GM21423 (cell line): ENCODE measurements around the gene MYOF.
"Not testable (repeated sequence)": the region's sequence is repeated elsewhere in the genome, so short reads cannot be mapped to it uniquely, and the experiment has no call there.

Experiments
- ATAC-seq: cut with Tn5 transposase; IDR thresholded peaks from one replicate; pipeline ENCODE4 v1.9.1; 2021; ENCODE audit warnings: mild to moderate bottlenecking, moderate library complexity; ENCODE audit not compliant: unreplicated experiment

MYOF gene

DNA sequence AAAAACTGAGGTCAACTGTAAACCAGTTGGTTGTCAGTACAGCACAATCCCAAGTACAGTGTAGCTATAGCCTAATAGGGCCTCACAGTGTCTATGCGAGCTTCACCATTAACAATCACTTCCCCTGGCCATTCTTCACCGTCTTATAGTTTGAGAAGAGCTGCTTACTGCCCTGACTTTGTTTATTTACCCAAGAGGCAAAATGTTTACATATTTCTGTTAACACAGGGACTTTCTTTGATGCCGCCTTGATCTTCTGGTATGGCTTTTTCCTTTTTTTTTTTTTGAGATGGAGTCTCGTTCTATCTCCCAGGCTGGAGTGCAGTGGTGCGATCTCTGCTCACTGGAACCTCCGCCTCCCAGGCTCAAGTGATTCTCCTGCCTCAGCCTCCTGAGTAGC, 3.3 kb downstream of the MYOF start:
- ATAC-seq, result no peak

DNA sequence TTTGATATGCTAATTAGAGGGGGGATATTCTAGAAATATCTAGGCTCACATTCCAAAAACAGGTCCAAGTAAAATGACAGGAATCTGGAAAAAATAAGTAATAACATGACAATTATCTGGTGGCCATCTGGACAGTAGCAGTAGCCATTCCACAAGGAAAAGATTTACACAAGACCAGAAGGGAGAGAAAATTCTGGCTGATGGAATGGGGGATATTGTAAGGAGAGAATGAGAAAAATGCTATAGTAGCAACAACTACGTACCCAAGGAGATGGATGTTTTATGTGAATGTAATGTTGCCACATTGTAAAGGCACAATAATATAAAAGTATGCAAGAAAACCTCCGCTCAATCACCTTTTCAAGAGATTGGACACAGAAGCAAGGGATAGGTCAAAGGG, 5.4 kb downstream of the MYOF start:
- no peak for ATAC-seq

DNA sequence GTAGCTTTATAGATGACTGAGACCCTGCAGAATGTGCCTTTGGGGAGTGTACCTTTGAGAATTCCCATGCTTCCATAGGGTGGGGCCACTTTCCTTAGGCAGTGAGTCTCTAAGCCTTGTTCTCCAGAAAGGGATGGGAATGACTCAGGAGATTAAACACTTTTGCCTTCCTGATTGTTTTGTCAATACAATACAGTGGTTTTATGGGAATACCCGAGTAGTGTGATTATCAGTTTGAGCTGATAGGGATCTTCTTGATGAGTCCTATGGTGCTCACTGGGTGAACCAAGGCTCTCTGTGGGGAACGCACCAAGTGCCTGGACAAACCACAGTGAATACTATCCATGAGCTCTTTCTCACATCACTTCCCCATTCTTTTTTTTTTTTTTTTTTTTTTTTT, 6.3 kb downstream of the MYOF start:
- no peak for ATAC-seq

DNA sequence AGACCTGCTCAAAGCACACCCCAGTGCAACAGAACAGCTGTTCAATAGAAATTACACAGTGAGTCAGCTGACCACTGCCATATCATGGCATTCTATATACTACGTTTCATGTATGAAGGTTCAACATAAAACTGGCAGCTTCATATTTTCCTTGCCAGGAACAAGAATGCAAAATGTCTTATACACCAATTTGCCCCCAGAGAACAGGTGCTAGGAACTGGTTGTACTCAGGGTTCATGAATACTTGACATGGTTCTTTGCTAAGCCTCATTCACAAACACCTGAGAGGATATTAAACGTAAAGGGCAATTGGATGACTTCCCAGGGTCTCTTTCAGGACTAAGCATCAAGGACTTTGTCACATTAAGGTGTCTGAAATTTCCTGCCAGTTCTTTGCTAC, 6.9 kb downstream of the MYOF start:
- ATAC-seq, result no peak

DNA sequence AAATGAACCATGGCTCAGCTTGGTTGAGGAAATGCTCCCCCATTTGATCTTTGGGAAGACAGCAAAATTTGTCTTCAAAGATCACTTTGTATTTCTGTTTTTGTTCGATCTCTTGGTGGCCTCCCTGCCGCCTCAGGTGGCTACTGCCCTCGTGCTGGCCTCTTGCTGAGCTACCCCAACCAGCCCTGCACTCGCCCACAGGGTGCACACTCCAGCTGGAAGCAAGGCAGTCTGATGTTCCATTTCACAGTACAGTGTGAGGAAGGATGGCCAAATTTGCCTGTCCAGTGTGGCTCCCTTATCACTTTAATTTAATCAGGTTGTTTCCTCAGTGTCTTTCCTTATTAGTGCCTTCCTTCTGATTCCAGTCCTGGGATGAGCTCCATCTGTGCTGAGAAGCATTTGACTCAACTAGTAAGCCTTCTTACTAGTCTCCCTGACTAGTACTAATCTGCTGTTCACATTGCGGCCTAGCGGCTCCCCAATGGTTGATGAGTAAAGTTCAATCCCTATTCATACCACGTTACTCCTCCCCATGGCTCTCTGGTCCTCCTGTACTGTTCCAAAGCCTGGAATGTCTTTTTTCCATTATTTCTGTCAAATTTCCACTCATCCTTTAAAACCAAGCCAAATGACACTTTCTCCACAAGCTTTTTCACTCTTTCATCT, 8.2 kb downstream of the MYOF start:
- ATAC-seq, result no peak

DNA sequence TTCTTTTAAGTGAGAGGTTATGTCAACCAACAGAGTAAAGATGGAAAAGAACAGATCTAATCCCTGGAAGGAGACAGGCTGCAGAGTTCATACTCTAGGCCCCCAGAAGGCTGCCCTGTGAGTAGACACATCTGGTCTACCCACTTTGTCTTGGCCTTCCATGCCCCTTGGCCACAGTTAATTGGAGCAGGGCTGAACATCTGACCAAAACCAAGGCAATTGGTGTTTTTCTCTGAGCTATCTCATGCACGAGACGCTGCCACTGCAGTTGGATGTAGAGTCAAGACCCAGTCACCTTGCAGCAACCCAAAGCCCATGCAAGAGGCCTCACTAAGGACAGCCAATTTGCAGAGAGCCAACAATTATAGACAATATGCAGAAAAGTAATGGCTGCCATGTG, 9.0 kb downstream of the MYOF start:
- ATAC-seq, result no peak

DNA sequence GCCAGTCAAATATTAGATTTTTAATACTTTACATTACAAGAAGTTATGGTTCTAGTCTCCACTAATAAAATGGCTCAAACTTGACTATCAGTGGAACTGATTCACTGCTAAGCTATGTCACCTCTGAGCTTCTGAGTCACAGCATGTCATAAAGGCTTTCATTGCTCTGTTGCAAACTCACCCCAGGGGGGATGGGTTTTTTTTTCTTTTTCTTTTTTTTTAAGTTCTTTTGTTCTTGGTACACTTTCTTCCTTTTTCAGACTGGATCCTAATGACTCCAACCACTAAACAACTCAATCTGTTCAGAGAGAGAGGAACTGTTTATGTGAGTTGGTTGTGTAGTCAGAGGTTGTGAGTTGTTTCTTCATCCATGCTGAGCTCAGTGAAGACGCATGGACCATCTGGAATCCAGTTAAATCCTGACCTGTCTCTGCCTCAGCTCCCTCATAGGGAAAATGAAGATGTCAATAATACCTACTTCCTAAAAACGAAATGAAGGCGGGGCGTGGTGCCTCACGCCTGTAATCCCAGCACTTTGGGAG, 11.0 kb downstream of the MYOF start:
- ATAC-seq, result no peak

DNA sequence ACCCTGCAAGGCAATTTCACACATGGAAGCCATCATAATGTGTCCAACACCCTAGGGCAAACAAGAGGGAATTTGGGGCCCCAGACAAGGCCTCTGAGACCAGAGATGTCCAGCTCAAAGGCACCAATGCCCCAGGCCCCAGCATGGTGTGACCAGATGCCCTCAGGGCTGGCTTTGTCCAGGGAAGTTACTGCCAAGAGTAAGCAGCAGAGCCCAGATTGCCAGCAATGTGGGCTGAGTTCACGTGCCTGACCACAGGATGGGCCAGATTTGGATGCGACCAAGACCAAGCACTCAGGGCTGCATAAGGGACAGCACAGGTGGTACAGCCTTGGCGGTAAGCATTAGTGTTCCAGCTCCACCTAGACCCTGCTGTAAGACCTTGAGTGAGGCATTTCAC, 12.7 kb downstream of the MYOF start:
- no peak for ATAC-seq

DNA sequence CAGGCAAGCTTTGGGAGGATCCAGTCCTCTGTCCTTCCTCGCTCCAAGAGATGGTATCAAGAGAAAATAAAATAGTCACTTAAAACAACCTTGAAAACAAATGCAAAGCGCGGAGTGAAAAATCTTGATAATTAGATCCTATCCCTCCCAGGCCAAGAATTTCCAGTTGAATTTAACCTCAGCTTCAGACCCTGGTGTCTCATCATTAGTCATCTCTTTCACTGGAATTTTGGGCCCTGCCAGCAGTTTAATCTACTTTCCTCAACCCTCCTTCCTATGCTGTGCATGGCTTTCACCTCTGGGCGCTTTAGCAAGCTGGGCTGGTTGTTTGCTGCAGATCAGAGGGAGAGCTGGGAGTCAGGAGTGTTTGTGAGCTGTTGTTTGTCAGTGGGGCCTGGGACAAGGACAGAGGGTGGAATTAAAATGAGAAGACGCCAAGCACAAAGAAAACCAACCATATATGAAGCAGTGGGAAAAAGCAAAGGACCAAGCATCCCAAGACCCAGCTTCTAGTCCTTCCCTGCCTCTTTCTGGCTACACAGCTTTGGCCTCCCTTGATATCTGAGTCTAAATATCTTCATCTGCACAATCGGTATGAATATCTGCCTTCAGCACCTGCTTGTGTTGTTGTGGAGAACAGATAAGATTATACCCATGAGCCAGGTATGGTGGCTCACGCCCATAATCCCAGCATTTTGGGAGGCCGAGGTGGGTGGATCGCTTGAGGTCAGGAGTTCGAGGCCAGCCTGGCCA, 13.5 kb downstream of the MYOF start:
- no peak for ATAC-seq

DNA sequence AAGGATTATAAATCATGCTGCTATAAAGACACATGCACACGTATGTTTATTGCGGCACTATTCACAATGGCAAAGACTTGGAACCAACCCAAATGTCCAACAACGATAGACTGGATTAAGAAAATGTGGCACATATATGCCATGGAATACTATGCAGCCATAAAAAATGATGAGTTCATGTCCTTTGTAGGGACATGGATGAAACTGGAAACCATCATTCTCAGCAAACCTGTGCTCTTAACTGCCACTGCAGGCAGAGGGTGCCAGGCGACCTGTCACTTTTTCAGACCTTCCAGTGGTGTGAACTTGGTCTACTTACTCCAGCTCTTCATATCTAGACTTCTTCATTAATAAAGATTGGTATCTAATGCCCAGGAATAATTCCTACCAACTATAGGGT, 14.5 kb downstream of the MYOF start:
- not testable (repeated sequence) for ATAC-seq

DNA sequence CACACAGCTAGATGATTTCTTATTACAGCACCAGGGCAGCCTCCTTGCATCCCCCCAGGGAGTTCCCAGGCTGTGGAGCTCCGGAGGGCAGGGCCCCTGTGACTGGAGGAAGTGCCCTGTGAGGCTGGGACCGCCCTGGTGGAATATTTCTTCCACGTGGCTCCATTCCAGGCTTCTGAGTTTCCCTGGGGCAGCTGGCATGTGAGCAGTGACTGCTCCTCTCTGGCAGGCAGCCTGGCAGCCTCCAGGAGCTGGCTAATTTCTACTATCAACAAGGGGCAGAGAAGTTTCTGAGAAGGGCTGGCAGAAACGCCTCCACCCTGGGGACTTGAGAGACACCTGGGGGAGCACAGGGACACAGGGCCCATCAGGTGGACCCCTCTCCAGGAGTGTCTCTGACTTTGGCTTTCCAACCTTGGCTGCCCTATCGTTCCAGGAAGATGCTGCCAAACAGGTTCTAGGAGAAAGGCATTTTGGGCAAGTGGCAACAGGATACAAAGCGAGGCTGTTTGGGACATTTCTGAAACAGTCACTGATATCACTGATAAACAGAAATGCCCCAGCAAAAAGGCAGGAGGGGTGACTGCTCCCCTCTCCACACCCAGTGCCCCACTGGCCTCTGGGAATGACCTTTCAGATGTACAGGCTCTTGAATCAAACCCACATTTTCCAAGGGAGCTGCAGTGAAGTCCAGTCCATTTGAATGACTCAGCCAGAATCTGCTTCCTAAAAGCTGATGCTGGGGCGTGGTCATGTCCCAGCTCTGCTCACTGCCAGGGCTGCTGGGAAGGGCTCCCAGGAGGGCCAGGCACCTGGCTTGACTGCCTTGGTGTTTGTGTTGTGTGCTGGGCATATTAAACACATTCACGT, 16.1 kb downstream of the MYOF start:
- ATAC-seq, result no peak

DNA sequence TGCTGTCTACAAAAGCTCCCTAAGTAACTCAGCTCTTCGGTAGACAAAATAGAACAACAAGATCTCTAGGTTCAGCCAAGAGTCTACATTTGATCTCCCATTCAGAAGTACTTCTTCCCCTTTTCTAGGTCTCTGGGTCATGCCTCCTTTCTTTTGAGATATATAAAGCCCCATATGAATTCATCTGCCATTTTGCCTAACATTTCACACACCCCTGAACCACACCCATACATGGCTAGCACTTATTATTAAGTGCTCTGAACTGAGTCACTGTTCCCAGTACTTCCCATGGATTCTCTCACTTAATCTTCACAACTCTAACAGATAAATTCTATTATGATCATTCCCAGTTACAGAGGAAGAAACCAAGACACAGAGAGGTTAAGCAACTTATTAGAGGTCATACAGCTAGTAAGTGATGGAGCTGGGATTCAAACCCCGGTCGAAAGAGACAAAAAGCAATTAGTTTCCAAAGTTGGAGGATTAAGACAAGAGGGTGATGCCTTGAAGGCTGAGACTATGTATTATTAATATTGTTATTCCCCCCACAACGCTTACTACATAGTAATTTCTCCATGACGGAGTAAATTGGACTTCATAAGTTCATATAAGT, 17.3 kb downstream of the MYOF start:
- ATAC-seq, result no peak

DNA sequence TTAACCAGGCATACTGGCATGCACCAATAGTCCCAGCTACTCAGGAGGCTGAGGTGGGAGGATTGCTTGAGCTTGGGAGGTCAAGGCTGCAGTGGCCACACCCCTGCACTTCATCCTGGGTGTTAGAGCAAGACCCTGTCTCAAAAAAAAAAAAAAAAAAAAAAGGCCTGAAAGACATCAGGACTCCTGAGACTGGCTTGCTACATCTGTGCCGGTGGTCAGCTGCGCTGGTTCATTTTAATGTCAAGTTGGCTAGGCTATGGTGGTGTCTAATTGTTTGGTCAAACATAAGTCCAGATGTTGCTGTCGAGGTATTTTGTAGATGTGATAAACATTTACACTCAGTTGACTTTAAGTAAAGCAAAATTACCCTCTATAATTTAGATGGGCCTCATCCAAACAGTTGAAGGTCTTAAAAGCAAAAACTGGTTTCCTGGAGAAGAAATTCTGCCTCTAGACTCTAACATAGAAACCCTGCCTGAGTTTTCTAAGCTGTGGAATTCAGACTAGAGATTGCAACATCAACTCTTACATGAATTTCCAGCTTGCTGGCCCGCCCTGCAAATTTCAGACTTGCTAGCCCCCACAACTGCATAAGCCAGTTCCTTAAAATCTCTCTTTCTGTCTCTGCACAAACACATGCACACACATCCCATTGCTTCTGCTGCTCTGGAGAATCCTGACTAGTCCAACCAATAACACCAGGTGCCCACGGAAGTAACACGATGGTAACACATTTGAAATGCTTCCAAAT, 18.2 kb downstream of the MYOF start:
- ATAC-seq, result no peak

DNA sequence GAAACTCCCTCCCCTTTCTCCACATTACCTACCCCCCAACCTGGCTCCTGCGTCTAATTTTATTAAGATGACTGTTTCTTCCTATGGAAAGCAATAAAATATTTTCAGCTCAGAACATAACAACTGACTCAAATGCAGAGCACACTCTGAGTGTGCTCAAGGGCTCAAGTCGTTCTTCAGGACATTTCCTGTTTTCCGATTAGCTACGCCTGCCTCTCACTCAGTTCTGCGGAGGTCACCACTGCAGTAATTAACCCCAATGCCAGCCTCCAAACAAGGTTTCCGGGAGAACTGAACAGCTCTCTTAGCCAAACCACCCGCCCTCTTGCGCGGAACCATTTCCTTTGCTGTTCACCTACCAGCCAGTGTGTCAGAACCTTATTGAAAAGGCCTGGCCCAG, 19.3 kb downstream of the MYOF start:
- no peak for ATAC-seq

DNA sequence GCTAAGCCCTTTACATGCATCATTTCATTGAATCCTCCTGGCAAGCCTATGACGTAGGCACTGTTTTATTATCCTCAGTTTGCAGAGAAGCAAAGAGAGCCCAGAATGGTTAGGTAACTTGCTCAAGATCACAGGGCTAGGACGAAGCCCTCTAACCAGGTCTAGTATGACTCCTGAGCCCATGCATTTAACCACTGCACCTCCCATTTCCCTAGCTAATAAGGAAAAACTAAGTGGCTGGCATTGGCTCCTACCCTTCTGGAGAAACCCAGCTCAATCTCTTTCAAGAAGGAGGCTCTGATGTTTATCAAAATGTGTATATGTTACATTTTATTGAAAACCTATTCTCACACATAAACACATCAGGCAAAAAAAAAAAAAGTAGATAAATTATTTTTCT, 19.8 kb downstream of the MYOF start:
- ATAC-seq, result no peak

DNA sequence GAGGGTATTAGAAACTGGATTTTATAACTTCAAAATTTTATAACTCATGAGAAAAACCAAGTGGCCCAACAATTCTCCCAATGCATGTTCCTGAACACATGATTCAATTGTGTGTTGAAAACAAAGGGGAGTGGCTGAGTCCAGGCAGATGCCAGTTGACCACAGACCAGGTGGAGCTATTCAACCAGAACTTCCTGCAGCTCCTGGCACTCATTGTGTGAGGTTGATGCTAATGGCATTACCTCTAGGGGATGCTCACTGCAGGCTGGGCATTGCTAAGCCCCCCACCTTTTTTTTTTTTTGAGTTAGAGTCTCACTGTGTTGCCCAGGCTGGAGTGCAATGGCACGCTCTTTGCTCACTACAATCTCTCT, 20.3 kb downstream of the MYOF start:
- no peak for ATAC-seq

DNA sequence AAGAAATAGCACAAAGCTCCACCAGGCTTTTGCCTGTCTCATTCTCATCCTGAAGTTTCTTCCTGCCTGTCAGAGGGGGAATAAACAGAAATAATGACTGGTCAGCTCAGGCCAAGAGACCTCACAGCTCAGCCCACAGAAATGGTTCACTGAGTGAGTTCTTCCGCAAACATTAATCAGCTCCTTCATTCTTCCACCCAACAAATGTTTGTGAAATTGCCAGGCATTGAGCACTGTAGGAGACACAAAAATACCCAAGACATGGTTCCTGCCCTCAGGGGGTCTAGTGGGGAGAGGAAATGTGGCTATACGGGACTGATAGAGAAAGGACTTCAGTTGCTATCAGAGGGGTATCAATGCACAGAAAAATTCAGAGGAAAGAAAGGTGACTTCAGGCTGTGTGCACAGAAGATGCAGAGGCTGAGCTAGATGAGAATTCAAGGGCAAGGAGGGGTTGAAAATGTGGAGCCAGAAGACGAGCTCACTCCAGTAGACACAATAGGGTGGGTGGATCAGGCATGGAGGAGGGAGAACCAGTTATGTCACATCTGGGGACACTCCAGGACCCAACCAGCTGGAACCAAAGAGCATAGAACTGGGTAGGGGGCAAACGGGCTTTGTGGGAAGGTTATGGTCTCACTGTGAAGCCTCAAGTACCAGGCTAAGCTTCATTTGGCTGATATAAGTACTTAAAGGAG, 20.9 kb downstream of the MYOF start:
- no peak for ATAC-seq

DNA sequence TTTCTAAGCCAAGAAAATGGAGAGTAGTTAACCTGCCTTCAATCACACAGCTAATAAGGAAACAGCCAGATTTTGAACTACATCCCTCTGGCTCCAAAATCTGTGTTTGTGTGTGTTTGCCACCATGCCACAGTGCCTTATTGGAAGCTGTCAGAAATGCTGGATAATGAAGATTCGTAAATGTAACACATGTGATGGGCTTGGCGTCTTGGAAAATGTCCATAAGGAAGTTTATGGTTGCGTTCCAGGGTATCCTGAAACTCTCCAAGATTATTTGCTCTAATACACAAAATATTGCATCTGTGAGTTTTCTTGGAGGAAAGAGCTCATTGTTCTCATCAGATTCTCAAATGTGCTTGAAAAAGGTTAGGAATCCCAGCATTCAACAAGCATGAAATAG, 22.7 kb downstream of the MYOF start:
- ATAC-seq, result no peak

DNA sequence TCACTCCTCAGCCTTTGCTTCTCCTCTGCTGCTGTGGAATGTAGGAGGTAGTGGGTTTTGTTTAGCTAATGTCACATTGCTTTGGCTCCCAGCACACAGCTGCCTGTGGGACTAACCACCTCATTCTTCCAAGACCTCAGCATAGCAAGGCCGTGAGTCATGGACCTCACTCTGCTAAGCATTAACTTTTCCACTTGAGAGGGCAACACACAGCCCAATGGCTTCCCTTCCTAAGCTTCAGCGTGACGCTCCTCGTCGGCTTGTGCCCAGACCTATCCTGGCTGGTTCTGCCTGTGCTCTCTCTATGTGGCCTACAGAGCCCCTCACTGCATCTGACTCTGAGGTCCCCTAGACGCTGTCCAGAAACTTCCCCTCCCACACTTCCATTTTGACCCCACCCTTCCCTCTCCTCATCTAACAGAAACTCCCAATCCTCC, 23.3 kb downstream of the MYOF start:
- no peak for ATAC-seq

DNA sequence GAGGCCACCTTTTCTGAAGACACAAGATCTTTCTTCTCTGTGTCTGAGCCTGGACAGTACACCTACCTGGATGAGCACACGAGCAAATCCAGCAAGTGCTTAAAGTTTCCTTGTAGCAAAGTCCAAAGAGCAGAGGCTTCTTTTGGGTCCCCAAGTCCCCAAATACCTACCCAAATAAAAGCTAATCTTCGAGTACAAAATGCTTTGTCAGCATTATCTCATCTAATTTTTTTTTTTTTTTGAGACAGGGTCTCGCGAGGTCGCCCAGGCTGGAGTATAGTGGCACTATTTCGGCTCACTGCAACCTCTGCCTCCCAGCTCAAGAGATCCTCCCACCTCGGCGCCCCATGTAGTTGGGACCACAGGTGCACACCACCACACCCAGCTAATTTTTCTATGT, 24.6 kb downstream of the MYOF start:
- ATAC-seq, result no peak
